Spleen (tissue), 7 donors: Measurements from ENCODE around the gene CAMP.

Source experiments
- POLR2A ChIP-seq, 3 donors: fragments of 450-650 bp; IDR thresholded peaks; one replicate each; pipeline ENCODE4 v1.5.1; 2017; ENCODE audit warnings: antibody characterized with exemption in 3 of 3, mild to moderate bottlenecking in 1 of 3
- TF ChIP-seq, protein P1 (sequence below), 11 experiments: fragments of 200-600 bp in 7 of 11; fragments of 450-650 bp in 4 of 11; sonication (generic) in 4 of 11; IDR thresholded peaks in 8 of 11; conservative IDR thresholded peaks in 3 of 11; 1 replicate in 7 of 11; 2 replicates in 4 of 11; pipeline versions ENCODE4 v1.4.0 to v1.8.0; 2016 to 2021; ENCODE audit warnings: antibody characterized with exemption in 11 of 11, inconsistent platforms in 4 of 11, mild to moderate bottlenecking in 1 of 11
- donor health status: DM: no; HTN: no; CAD: no; lungs with moderate emphysema.
- donor health status: DM: no; HTN: no; CAD: no.
- donor health status: DM: no; HTN: no; CAD: no.

DNA sequence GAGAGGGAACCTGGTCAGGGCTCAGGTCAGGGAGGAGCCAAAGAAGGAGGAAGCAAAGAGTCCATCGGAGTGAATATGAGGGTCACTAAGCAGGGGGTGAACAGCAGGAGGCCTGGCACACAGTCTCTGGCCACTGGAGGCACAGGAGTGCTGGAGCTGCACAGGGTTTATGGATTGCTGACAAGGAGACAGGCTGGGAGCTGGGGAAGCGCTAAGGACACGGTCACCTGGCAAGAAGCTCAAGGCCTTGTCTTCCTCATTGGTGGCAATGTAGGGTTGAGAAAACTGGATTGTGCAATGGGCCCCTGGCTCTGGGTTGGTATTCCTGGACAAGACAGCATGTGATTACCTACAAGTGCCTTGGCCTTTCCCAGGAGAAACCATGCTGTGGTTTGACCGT, 5.8 kb upstream of the CAMP start:
- TF ChIP-seq, protein P1, sequence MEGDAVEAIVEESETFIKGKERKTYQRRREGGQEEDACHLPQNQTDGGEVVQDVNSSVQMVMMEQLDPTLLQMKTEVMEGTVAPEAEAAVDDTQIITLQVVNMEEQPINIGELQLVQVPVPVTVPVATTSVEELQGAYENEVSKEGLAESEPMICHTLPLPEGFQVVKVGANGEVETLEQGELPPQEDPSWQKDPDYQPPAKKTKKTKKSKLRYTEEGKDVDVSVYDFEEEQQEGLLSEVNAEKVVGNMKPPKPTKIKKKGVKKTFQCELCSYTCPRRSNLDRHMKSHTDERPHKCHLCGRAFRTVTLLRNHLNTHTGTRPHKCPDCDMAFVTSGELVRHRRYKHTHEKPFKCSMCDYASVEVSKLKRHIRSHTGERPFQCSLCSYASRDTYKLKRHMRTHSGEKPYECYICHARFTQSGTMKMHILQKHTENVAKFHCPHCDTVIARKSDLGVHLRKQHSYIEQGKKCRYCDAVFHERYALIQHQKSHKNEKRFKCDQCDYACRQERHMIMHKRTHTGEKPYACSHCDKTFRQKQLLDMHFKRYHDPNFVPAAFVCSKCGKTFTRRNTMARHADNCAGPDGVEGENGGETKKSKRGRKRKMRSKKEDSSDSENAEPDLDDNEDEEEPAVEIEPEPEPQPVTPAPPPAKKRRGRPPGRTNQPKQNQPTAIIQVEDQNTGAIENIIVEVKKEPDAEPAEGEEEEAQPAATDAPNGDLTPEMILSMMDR (IDR thresholded peaks at IDR 0.05 in 8 of 11, conservative IDR thresholded peaks at IDR 0.05 in 3 of 11): no peak
- no peak for TF ChIP-seq POLR2A (IDR thresholded peaks at IDR 0.05)
